Measurements from ENCODE around the gene RASL10B. TPM values are rescaled to one million over a fixed set of nuclear protein-coding genes. Genes with fewer than 3 reads are reported as not detected.

Gene RASL10B
- total RNA-seq, 1 donor from 2014 or later, result 20.1 TPM

DNA sequence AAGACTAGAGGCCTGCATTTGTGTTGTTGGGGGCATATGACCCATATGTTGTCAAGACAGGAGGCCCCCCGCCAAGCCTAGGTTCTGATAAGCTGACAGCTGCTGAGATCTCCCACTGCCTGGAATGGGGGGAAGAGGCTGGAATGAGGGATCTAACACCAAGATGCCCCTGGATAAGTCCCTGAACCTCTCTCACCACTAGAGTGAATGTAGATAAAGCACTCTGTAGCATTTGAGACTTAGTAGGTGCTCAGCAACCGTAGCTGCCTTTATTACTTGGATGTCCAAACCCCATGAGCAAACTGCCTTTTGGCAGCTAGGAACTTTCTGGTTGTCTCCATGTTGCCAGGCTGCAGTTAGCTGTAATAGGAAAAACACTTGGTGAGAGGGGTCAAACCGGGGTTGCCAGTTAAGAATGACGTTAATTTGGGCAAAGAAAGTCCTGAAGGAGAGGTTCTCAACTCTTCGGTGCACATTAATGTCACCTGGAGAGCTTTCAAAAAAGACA, 4.4 kb upstream of the RASL10B start:
- no peaks in the 10 kb centered on the region for H3K9me3 Mint-ChIP-seq
- H3K27me3 Mint-ChIP-seq (ENCODE audit: low read depth), result no peaks in the 10 kb centered on the region
- DNase-seq (ENCODE audit: low spot score in 2 of 2, unreplicated experiment in 2 of 2), result no peak
- no peak for TF ChIP-seq CTCF (IDR thresholded peaks at IDR 0.05; ENCODE audit: unreplicated experiment)
- H3K27ac Mint-ChIP-seq, result peak overlapping the region; percentile 89
- no peak overlapping the region for H3K4me3 Mint-ChIP-seq
- peaks cover 64% of the 10 kb centered on the region for H3K4me1 Mint-ChIP-seq
- H3K36me3 Mint-ChIP-seq, result peaks cover 13% of the 10 kb centered on the region

DNA sequence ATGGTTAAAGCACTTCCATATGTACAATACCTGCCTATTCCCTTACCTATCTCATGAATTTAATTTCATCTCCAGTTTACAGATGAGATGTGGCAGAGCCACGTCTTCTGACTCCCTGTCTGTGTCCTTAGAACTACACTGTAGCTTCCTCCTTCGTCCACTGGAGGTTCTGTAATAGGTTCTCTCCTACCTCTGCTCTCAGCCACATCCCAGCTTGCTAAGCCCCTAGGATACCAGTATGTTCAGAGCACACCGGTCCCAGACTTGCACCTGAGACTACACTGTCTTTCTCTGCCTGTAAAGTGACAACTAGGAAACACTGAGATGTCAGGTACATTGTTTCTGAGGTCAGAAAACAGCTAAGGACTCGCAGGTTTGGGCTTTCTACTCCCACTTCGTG, 3.8 kb upstream of the RASL10B start:
- no peak for TF ChIP-seq CTCF (IDR thresholded peaks at IDR 0.05; ENCODE audit: unreplicated experiment)
- Mint-ChIP-seq H3K27me3 (ENCODE audit: low read depth) (no peaks in the 10 kb centered on the region), H3K4me3 (no peak overlapping the region), H3K36me3 (peaks cover 13% of the 10 kb centered on the region), H3K4me1 (peaks cover 70% of the 10 kb centered on the region), H3K9me3 (no peaks in the 10 kb centered on the region), H3K27ac (peak overlapping the region; percentile 89)
- no peak for DNase-seq (ENCODE audit: low spot score in 2 of 2, unreplicated experiment in 2 of 2)

DNA sequence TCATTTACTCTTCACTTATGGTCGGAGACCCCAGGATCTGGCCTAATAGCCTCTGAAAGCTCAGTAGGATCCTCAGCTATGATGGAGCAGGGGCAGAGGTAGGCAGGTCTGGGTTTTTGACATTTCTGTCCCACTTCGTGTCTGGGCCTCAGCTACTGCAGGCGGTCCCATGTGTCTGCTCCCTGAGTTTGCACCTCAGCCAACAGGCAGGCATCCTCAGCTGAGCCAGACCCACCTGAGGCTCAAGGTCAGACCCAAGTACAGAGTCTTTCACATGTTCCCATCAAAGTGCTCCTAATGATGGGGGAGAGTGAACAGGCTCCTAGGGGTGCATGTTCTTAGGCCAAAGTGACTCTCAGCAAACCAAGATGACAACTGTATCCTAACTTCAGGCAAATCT, 2.9 kb upstream of the RASL10B start:
- no peak for TF ChIP-seq CTCF (IDR thresholded peaks at IDR 0.05; ENCODE audit: unreplicated experiment)
- H3K27ac Mint-ChIP-seq, result no peak overlapping the region
- no peak for DNase-seq (ENCODE audit: low spot score in 2 of 2, unreplicated experiment in 2 of 2)
- H3K4me1 Mint-ChIP-seq, result peaks cover 72% of the 10 kb centered on the region
- no peaks in the 10 kb centered on the region for H3K27me3 Mint-ChIP-seq (ENCODE audit: low read depth)
- H3K4me3 Mint-ChIP-seq, result no peak overlapping the region
- H3K36me3 Mint-ChIP-seq, result peaks cover 11% of the 10 kb centered on the region
- no peaks in the 10 kb centered on the region for H3K9me3 Mint-ChIP-seq

GRCh38 chr17:35729405-35729833, 2.0 kb upstream of the RASL10B start:
- Mint-ChIP-seq H3K36me3 (peaks cover 4% of the 10 kb centered on the region), H3K27me3 (ENCODE audit: low read depth) (no peaks in the 10 kb centered on the region), H3K27ac (no peak overlapping the region), H3K4me3 (peak overlapping the region; percentile 31), H3K9me3 (no peaks in the 10 kb centered on the region), H3K4me1 (peaks cover 69% of the 10 kb centered on the region)
- DNase-seq (ENCODE audit: low spot score in 2 of 2, unreplicated experiment in 2 of 2), result no peak
- TF ChIP-seq CTCF (IDR thresholded peaks at IDR 0.05; ENCODE audit: unreplicated experiment), result no peak

- Mint-ChIP-seq H3K9me3 (no peaks in the 10 kb centered on the region), H3K27me3 (ENCODE audit: low read depth) (no peaks in the 10 kb centered on the region), H3K36me3 (no peaks in the 10 kb centered on the region), H3K4me3 (peak overlapping the region; percentile 72), H3K27ac (no peak overlapping the region), H3K4me1 (peaks cover 60% of the 10 kb centered on the region)
- TF ChIP-seq CTCF (IDR thresholded peaks at IDR 0.05; ENCODE audit: unreplicated experiment), result no peak
- DNase-seq (ENCODE audit: low spot score in 2 of 2, unreplicated experiment in 2 of 2), result no peak
Observed at GRCh38 chr17:35730400-35731005, 936 bp upstream of the RASL10B start.

Measured in mesothelial cell of epicardium (in vitro differentiated cells).